GM23338 (cell line): Measurements from ENCODE around the gene USP32. TPM values are rescaled to one million over a fixed set of nuclear protein-coding genes. Genes with fewer than 3 reads are reported as not detected.

Experiments
- ATAC-seq: fragments of 200-7000 bp; cut with Tn5 transposase; 3 replicates; pipeline ENCODE4 v1.9.1; 2020
- DNase-seq: peaks from one replicate; pipeline ENCODE4 v3.0.0-alpha.2; 2015; ENCODE audit warnings: low spot score
- H2AFZ ChIP-seq: fragments of 200-600 bp; sonication (generic); 2 replicates; pipeline ENCODE4 v1.8.0; 2016; ENCODE audit warnings: antibody characterized with exemption, mild to moderate bottlenecking, moderate library complexity
- H3F3A ChIP-seq: fragments of 200-600 bp; sonication (generic); replicated peaks from 2 replicates; pipeline ENCODE4 v1.8.0; 2017; ENCODE audit warnings: antibody characterized with exemption, mixed run types, low read depth
- H3K27ac ChIP-seq: fragments of 200-600 bp; sonication (generic); 2 replicates; pipeline ENCODE4 v1.6.1; 2016; ENCODE audit warnings: low read depth
- H3K27me3 ChIP-seq: fragments of 200-600 bp; sonication (generic); 2 replicates; pipeline ENCODE4 v1.8.0; 2016; ENCODE audit warnings: mild to moderate bottlenecking, mixed run types, moderate library complexity; ENCODE audit not compliant: insufficient read depth
- H3K36me3 ChIP-seq: fragments of 200-600 bp; sonication (generic); 2 replicates; pipeline ENCODE4 v1.8.0; 2016; ENCODE audit warnings: mild to moderate bottlenecking; ENCODE audit not compliant: insufficient read depth
- H3K4me1 ChIP-seq: fragments of 200-600 bp; sonication (generic); 2 replicates; pipeline ENCODE4 v1.8.0; 2016; ENCODE audit warnings: mild to moderate bottlenecking, moderate library complexity; ENCODE audit not compliant: insufficient read depth
- H3K4me2 ChIP-seq: fragments of 200-600 bp; sonication (generic); 2 replicates; pipeline ENCODE4 v1.7.1; 2017; ENCODE audit warnings: mixed run types
- H3K4me3 ChIP-seq: fragments of 200-600 bp; sonication (generic); 2 replicates; pipeline ENCODE4 v1.6.1; 2016; ENCODE audit warnings: mixed run types
- H3K79me2 ChIP-seq: fragments of 200-600 bp; sonication (generic); replicated peaks from 2 replicates; pipeline ENCODE4 v1.8.0; 2017; ENCODE audit warnings: mild to moderate bottlenecking; ENCODE audit not compliant: insufficient read depth
- H3K9me2 ChIP-seq: fragments of 200-600 bp; sonication (generic); 2 replicates; pipeline ENCODE4 v1.8.0; 2017; ENCODE audit not compliant: insufficient read depth
- H4K20me1 ChIP-seq: fragments of 200-600 bp; sonication (generic); replicated peaks from 2 replicates; pipeline ENCODE4 v1.8.0; 2017; ENCODE audit warnings: mild to moderate bottlenecking; ENCODE audit not compliant: insufficient read depth
- H3K27ac Mint-ChIP-seq: 2 replicates; pipeline ENCODE4 v1.8.0; 2020; ENCODE audit warnings: inconsistent platforms, mild to moderate bottlenecking, moderate library complexity, mixed read lengths
- H3K27me3 Mint-ChIP-seq: 3 replicates; pipeline ENCODE4 v1.8.0; 2022; ENCODE audit warnings: low read depth, mild to moderate bottlenecking, moderate library complexity, mixed read lengths, inconsistent platforms; ENCODE audit not compliant: insufficient read depth, poor library complexity
- H3K36me3 Mint-ChIP-seq: 3 replicates; pipeline ENCODE4 v1.8.0; 2021; ENCODE audit warnings: low read depth, mild to moderate bottlenecking, inconsistent platforms, moderate library complexity, mixed read lengths
- H3K4me1 Mint-ChIP-seq: 3 replicates; pipeline ENCODE4 v1.8.0; 2020; ENCODE audit warnings: mild to moderate bottlenecking, inconsistent platforms, mixed read lengths
- H3K4me3 Mint-ChIP-seq: 3 replicates; pipeline ENCODE4 v1.8.0; 2021; ENCODE audit warnings: moderate library complexity, mild to moderate bottlenecking, inconsistent platforms, mixed read lengths
- H3K9me3 Mint-ChIP-seq: 3 replicates; pipeline ENCODE4 v1.8.0; 2020; ENCODE audit warnings: moderate library complexity, mild to moderate bottlenecking, inconsistent platforms, mixed read lengths
- CREB1 ChIP-seq: fragments of 250-450 bp; sonication (Bioruptor Pico); IDR thresholded peaks from 2 replicates; pipeline ENCODE4 v1.5.0; 2020; ENCODE audit warnings: low read depth, mild to moderate bottlenecking, moderate library complexity
- CTCF ChIP-seq, 2 experiments: fragments of 200-600 bp in 1 of 2; sonication (generic) in 1 of 2; conservative IDR thresholded peaks; 2 replicates each; pipeline versions ENCODE4 v1.5.1 to v1.6.1; 2016 to 2017; ENCODE audit warnings: antibody characterized with exemption in 2 of 2, low read depth in 2 of 2, mild to moderate bottlenecking in 2 of 2, moderate library complexity in 1 of 2
- EZH2 ChIP-seq: fragments of 200-600 bp; sonication (generic); IDR thresholded peaks from one replicate; pipeline ENCODE4 v1.8.0; 2017; ENCODE audit warnings: antibody characterized with exemption, mild to moderate bottlenecking, low read depth; ENCODE audit not compliant: unreplicated experiment
- JUNB ChIP-seq: IDR thresholded peaks from one replicate; pipeline ENCODE4 v1.6.1; 2016; ENCODE audit warnings: antibody characterized with exemption; ENCODE audit not compliant: unreplicated experiment
- REST ChIP-seq: IDR thresholded peaks from one replicate; pipeline ENCODE4 v1.6.1; 2018; ENCODE audit warnings: antibody characterized with exemption; ENCODE audit not compliant: unreplicated experiment
- STAT1 ChIP-seq: IDR thresholded peaks from one replicate; pipeline ENCODE4 v1.6.1; 2016; ENCODE audit warnings: antibody characterized with exemption; ENCODE audit not compliant: unreplicated experiment
- ZNF114 ChIP-seq: fragments of 250-450 bp; sonication (Bioruptor Pico); IDR thresholded peaks from 2 replicates; pipeline ENCODE4 v1.5.0; 2020; ENCODE audit warnings: mild to moderate bottlenecking, moderate library complexity
- ZNF331 ChIP-seq: fragments of 250-450 bp; sonication (Bioruptor Pico); IDR thresholded peaks from 2 replicates; pipeline ENCODE4 v1.5.0; 2020; ENCODE audit warnings: low read depth, mild to moderate bottlenecking, moderate library complexity
- polyA plus RNA-seq: library from polyadenylated mRNA; unstranded; fragments of >200 nt; fragmentation: Nextera tagmentation; extraction: Ambion mirVana; gene quantifications from 2 replicates; pipeline ENCODE4 v1.2.1, GENCODE V29; 2016
- total RNA-seq: library from RNA; depleted of rRNA; stranded (reverse); fragments of >200 nt; shearing (Covaris generic); gene quantifications from 2 replicates; pipeline ENCODE4 v1.2.3, GENCODE V29; 2014
- TF ChIP-seq, protein P1 (sequence below): IDR thresholded peaks from 2 replicates; pipeline ENCODE4 v1.6.1; 2016; ENCODE audit warnings: antibody characterized with exemption

USP32 gene
- total and polyA plus RNA-seq, 2 experiments from 2014 or later = 43.6 to 129 TPM

DNA sequence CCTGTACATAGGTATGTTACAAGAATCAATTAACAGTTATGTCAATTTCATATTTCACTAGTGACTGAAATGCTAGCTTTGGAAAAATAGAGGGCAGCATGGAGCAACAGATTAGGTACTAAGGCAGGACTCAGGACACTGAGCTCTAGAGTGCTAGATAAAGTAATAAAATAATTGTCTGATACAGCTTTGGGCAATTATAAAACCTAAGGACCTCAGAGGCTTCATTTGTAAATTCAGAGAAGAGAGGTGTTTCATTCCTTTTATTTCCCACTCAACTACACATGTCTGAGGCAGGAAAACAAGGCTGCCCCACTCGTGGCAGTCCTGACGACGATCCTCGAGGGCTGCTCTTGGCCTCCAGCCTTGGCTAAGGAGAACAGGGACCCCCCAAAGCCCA lies 160.7 kb downstream of the USP32 start:
- peak; percentile 30 for DNase-seq
- Mint-ChIP-seq H3K36me3 (peaks cover 24% of the 10 kb centered on the region), H3K4me3 (no peak overlapping the region), H3K9me3 (no peaks in the 10 kb centered on the region), H3K4me1 (peaks cover 10% of the 10 kb centered on the region; the same call in 2 of the 3 replicates), H3K27me3 (peaks cover 7% of the 10 kb centered on the region), H3K27ac (peak overlapping the region; percentile 92)
- ATAC-seq = peak; percentile 44
- Histone ChIP-seq H3K9me2 (no peaks in the 10 kb centered on the region), H2AFZ (no peak overlapping the region), H3K4me3 (no peak overlapping the region), H3K79me2 (no peaks in the 10 kb centered on the region), H3K27ac (peak overlapping the region; percentile 53), H3K36me3 (no peaks in the 10 kb centered on the region; the same call in 1 of the 2 replicates), H3F3A (no peaks in the 10 kb centered on the region), H3K4me1 (no peaks in the 10 kb centered on the region), H3K4me2 (no peak overlapping the region), H3K27me3 (no peaks in the 10 kb centered on the region), H4K20me1 (no peaks in the 10 kb centered on the region; the same call in none of the 2 replicates)
- no peak for TF ChIP-seq JUNB
- TF ChIP-seq CREB1 (CRISPR knock-in tag) = no peak
- peak; percentile 51 to 56 for TF ChIP-seq CTCF (conservative IDR thresholded peaks at IDR 0.05; ENCODE audit: low read depth in 2 of 2)
- no peak for TF ChIP-seq ZNF331 (CRISPR knock-in tag)
- TF ChIP-seq STAT1 = no peak
- no peak for TF ChIP-seq EZH2
- no peak for TF ChIP-seq REST

DNA sequence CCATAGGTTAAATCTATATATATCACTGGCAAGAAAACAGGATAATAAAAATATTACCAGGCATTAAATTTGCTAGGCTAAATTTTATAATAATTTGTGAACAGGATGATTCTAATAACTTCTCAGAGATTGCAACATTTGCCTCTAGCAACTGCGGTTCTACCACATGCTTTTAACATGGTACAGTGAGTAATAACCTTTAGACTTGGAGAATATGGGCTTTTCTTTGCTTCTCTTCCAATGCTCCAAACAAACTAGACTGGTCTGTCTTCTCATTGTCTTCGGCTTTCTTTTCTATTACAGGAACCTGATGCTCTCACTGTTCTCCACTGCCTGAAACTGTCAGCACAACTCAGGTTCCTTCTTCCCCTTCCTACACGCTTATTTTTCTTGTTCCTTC lies 161.6 kb downstream of the USP32 start:
- H4K20me1 ChIP-seq = no peaks in the 10 kb centered on the region; the same call in 1 of the 2 replicates
- ATAC-seq (no peak), DNase-seq (no peak)
- no peaks in the 10 kb centered on the region for H3K9me2 ChIP-seq
- no peak overlapping the region for H3K4me3 ChIP-seq
- Mint-ChIP-seq H3K27ac (no peak overlapping the region), H3K4me3 (no peak overlapping the region), H3K27me3 (peaks cover 7% of the 10 kb centered on the region), H3K36me3 (peaks cover 21% of the 10 kb centered on the region), H3K4me1 (peaks cover 10% of the 10 kb centered on the region; the same call in 2 of the 3 replicates), H3K9me3 (no peaks in the 10 kb centered on the region)
- peaks cover 4% of the 10 kb centered on the region; the same call in 1 of the 2 replicates for H3K36me3 ChIP-seq
- H3K79me2 ChIP-seq = no peaks in the 10 kb centered on the region
- no peak overlapping the region for H3K4me2 ChIP-seq
- no peak overlapping the region for H3K27ac ChIP-seq
- H2AFZ ChIP-seq = no peak overlapping the region
- H3K4me1 ChIP-seq = no peaks in the 10 kb centered on the region
- no peaks in the 10 kb centered on the region for H3K27me3 ChIP-seq
- H3F3A ChIP-seq = no peaks in the 10 kb centered on the region
- TF ChIP-seq, protein P1, sequence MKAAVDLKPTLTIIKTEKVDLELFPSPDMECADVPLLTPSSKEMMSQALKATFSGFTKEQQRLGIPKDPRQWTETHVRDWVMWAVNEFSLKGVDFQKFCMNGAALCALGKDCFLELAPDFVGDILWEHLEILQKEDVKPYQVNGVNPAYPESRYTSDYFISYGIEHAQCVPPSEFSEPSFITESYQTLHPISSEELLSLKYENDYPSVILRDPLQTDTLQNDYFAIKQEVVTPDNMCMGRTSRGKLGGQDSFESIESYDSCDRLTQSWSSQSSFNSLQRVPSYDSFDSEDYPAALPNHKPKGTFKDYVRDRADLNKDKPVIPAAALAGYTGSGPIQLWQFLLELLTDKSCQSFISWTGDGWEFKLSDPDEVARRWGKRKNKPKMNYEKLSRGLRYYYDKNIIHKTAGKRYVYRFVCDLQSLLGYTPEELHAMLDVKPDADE = no peak
- no peak for TF ChIP-seq JUNB
- TF ChIP-seq ZNF331 (CRISPR knock-in tag) = no peak
- no peak for TF ChIP-seq STAT1
- TF ChIP-seq ZNF114 = no peak
- no peak for TF ChIP-seq CTCF (conservative IDR thresholded peaks at IDR 0.05; ENCODE audit: low read depth in 2 of 2)
